GM21360 (cell line): ENCODE measurements around the gene SUGCT.
"Not testable (repeated sequence)": the region's sequence is repeated elsewhere in the genome, so short reads cannot be mapped to it uniquely, and the experiment has no call there.

Experiments used
- ATAC-seq: cut with Tn5 transposase; IDR thresholded peaks from one replicate; pipeline ENCODE4 v1.9.1; 2021; ENCODE audit warnings: mild to moderate bottlenecking, moderate library complexity; ENCODE audit not compliant: unreplicated experiment

SUGCT gene

DNA sequence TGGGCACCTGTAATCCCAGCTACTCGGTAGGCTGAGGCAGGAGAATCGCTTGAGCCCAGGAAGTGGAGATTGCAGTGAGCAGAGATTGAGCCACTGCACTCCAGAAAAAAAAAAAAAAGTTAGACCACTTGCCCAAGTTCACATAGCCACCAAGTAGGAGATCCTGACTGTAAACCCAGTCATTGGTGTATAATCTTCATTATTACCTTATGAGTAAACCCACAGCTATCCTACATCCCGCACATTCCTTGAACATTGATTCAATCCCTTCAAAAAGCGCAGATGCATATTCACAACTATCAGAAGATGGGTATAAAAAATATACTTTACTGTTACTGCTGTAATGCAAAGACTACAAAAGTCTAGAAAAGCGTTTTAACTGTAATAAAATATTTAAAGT lies 512.9 kb downstream of the SUGCT start:
- no peak for ATAC-seq

- no peak for ATAC-seq
Measured at GRCh38 chr7:40649247-40649646, 514.4 kb downstream of the SUGCT start.

- ATAC-seq, result not testable (repeated sequence)
Measured at GRCh38 chr7:40650903-40651302, 516.1 kb downstream of the SUGCT start.

- no peak for ATAC-seq
Measured at GRCh38 chr7:40654171-40654570, 519.4 kb downstream of the SUGCT start.

- ATAC-seq, result no peak
Measured at GRCh38 chr7:40655426-40655825, 520.6 kb downstream of the SUGCT start.

- no peak for ATAC-seq
Measured at GRCh38 chr7:40656349-40656748, 521.5 kb downstream of the SUGCT start.

DNA sequence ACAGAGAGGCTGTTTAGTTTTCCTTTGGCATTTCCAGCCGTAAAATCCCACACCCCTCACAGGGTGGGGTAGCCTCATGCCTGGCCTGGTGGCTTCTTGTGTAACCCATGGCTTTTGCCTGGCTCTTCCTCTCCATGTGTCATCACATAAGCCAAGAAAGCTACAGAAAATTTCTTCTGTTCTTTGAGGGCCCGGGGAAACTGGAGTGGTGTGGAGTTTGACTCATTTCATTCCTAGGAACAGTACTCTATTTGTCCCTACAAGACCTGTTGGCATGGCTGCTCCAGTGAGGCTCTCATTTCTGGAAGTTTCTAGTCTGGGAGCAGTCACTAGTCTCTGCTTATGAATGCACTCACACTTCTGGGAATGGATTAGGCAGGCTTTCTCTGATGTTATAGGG lies 523.9 kb downstream of the SUGCT start:
- ATAC-seq, result no peak

GRCh38 chr7:40659231-40659630 lies 524.4 kb downstream of the SUGCT start:
- ATAC-seq, result no peak

GRCh38 chr7:40673285-40673684 lies 538.5 kb downstream of the SUGCT start:
- no peak for ATAC-seq

- no peak for ATAC-seq
Measured at GRCh38 chr7:40674316-40674715, 539.5 kb downstream of the SUGCT start.

GRCh38 chr7:40675741-40676140 lies 540.9 kb downstream of the SUGCT start:
- ATAC-seq, result no peak

DNA sequence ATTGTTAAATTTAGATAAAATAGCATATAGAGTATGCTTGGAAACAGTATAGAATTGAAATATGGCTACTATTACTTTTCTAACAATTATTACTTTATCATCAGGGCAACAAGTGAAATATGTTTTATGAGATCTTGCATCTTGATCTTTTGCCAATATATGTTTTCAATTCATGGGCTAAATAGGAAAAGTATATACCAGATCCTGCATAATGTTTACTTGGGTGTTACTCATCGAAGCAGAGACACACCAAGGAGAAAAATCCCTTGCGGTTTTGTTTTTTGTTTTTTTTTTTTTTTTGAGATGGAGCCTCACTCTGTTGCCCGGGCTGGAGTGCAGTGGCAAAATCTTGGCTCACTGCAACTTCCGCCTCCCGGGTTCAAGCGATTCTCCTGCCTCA lies 541.4 kb downstream of the SUGCT start:
- ATAC-seq, result no peak

GRCh38 chr7:40680657-40681056 lies 545.9 kb downstream of the SUGCT start:
- peak; percentile 87 for ATAC-seq

DNA sequence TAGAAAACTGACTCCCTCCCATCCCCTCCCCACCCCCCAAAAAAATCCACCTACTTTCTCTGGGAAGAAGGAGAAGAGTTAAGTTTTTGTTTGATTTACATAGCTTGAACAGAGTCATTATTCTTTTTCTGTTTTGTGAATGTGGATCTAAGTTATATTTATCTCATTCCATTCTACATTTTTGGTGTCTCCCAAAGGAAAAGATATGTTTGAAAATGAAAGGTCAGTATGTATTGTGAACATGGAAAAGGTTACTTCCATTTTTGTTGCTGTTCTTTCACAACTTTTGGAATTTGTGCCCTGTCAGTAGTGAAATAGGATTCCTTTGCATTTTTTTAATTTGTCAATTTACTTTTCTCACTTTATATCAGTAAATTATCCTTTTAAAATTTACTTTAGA lies 547.9 kb downstream of the SUGCT start:
- ATAC-seq, result no peak

DNA sequence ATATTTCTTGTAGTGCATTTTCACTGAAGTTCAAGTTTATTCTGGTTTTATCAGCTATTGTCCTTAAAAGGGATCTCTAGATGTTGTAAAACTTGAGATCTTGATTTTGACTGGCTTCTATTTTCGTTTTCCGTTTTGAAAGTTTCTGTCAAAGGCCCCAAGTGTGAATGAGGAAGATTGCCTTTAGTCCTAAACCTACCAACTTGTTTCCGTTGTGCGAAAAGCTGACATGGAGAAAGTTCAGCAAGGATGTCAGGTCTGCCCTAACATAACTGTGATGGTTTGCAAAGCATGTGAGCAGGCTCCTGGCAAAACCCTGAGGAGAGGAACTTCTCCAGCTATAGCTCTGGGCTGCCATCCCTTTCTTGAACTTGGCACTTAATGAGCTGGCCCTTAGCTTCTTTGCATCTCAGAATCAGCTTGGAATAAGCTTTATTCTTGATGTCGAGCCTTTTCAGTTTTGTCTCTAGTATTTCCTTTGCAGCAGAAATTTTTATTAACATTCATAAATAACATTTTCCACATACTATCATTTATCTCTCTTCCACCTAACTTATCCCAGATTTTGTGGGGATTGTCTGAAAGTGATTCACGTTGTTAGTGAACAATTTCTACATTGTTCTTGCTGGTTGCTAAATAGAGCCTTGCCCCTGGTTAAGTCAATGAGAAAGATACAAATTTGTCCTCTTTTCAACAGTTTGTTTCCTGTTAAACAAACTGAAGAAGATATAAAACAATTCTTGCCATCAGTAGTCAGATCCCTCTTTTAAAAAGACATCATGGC lies 559.4 kb downstream of the SUGCT start:
- no peak for ATAC-seq

DNA sequence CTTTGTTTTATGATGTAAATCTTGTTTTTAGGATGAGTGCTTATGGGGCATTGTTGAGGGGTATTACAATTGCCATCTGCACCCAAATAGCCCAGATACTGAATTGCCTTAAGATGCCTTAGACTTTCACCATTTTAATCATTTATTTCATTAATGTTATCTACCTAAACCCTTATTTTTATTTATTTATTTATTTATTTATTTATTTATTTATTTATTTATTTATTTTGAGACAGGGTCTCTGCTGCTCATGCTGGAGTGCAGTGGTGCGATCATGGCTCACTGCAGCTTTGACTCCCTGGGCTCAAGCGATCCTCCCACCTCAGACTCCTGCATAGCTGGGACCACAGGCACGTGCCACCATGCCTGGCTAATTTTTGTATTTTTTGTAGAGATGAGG lies 560.2 kb downstream of the SUGCT start:
- no peak for ATAC-seq

DNA sequence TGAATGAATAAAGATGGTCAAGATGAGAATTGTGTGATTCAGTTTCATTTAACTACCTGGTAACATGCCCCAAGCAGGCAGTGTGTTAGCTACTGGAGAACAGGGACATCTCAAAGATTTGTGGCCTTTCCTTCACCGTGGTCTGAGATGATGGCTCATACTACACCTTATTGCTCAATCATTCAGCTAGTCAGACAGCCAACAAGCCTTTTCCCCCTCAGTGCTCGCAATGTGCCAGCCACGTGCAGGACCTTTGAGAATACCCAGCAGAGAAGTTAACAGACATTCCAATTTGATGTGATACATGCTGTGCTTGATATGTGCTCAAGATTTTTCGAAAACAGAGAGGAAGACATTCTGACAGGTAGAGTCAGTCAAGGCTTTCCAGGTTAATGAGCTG lies 562.8 kb downstream of the SUGCT start:
- ATAC-seq, result no peak

DNA sequence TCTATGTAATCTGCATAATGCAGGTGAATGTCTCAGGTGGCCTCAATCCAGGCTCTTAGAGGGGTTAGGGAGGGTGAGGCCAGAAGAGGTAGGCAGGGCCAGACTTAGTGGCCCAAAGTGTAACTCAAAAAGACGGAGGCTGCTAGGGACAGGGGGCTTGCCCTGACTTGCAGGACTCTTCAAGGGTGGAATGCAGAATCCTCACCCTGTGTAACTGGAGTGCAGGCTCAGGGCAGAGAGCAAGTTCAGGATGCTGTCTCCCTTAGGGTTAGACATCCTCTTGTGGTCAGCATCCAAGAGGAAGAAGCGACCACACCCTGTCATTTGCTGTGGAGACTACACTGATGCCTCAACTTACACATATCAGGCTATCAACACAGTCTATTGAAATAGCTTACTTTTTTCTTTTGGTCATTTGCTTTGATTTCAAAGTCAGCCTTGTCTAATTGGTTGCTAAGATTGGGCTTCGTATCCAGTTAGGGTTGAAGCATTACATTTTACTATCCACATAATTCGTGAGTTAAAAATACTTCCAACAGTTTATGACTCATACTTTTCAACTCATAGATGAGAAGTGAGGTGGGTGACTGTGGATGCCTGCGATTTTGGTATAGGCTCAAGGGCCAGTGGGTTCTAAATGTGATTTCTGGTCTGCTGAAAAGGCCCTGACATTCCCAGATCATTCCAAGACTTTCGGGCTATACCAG lies 563.6 kb downstream of the SUGCT start:
- ATAC-seq, result no peak

GRCh38 chr7:40698921-40699260 lies 564.1 kb downstream of the SUGCT start:
- ATAC-seq, result no peak

DNA sequence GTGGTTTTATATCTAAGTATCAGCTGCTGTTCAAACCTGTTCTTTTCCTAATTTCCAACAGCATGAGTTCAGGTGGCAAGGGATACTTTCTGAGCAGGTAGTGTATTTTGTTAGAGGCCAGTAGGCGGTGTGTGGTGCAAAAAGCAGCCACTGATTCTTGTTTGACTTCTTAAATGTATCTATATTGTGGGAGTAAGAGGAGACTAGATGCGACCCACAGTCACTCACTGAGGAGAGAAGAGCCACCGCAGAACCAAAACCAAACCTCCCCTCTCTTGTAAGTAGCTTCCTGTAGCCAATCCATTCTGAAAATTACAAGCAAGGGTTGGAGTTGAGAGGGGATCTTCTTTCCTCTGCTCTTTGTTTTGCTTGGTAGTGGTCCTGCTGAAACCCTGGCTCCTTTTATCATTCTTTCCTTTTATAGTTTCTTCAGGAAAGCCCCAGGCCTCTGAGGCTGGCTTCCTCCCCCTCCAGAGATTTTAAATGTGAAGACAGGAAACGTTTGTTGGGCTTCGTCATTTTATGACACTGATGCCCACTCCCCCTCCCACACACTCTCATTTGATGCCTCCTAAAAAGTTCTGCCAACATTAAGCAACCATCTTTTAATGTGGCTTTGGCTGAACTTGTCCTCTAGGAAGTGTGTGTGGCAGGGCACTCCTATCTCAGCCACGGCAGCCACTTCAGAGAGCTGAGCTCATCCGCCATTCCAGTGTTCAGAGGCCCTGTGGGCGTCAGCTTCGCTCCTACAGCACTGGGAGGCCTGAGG lies 566.0 kb downstream of the SUGCT start:
- ATAC-seq, result no peak

DNA sequence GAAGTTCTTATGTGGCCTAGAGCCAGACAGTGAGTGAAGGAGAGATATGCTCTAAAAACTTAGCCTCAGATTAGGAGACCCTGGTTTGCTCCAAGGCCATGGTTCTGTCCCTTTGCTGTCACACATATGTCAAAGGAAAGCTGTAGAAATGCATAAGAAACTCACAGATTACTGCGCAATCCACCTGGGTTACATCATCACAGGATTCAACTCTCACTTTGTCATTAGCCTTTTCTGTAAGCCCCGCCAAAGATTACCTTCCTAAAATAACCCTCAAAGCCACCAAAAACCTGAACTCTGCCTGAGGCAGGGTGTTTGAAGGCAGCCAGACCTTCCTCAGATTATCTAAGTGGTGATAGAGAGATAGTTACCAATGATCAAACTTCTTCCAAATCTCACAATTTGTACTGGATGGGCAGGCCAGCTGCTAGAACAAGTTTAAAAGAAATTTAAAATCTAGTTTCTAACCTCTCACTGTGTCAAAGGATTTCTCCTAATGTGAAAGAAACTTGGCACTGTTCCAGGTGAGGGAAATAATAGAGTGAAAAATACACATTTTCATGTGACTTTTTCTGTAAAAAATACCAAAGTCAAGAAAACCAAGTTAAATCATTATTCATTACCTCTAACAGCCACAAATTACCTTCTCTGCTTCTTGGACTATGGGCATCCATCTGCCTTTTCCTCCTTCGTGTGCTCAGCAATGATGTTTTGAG lies 567.2 kb downstream of the SUGCT start:
- no peak for ATAC-seq
